HG02885 (cell line): Measurements from ENCODE around the gene TGM4.

ENCODE experiments used
- ATAC-seq: cut with Tn5 transposase; IDR thresholded peaks from one replicate; pipeline ENCODE4 v1.9.1; 2021; ENCODE audit warnings: mild to moderate bottlenecking; ENCODE audit not compliant: unreplicated experiment, poor library complexity

The TGM4 gene

DNA sequence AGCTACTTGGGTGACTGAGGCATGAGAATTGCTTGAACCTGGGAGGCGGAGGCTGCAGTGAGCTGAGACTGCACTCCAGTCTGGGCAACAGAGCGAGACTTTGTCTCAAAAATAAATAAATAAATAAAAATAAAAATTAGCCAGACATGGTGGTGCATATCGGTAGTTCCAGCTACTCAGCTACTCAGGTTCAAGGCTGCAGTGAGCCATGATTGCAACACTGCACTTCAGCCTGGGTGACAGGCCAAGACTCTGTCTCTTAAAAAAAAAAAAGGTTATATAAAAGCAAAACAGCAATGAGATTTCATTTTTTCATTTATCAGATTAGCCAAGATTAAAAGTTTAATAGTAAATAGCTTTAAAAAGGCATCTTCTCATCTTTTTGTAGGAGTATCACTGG lies 2.9 kb downstream of the TGM4 start:
- no peak for ATAC-seq

- ATAC-seq, result no peak
Measured at GRCh38 chr3:44880284-44880683, 5.9 kb downstream of the TGM4 start.

DNA sequence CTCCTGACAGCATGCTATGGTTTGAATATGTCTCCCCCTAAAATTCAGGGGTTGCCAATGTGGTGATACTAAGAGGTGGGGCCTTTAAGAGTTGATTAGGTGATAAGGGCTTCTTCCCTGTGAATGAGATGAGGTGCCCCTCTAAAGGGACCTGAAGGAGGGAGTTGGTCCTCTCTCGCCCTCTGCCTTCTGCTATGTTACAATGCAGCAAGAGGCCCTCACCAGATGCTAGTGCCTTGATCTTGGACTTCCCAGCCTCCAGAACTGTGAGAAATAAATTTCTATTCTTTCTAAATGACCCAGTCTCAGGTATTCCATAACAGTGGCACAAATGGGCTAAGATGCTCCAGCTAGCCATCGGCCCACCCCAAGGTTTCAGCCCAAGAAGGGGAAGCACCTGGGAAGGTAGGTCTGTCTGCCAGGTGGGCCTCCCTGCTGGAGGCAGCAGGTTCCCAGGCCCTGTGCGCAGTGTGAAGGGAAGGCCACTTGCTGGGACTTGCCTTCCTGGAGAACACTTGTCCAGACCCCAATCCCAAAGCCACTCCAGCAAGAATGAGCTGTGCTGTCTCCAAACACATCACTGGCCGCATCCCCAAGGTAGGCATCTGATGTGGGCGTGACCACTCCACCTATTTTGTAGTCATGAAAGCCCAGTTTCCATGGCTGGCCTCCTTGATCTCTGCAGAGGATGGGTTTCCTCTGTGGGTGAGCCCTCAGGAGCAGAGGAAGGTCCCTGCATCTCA lies 9.0 kb downstream of the TGM4 start:
- no peak for ATAC-seq

DNA sequence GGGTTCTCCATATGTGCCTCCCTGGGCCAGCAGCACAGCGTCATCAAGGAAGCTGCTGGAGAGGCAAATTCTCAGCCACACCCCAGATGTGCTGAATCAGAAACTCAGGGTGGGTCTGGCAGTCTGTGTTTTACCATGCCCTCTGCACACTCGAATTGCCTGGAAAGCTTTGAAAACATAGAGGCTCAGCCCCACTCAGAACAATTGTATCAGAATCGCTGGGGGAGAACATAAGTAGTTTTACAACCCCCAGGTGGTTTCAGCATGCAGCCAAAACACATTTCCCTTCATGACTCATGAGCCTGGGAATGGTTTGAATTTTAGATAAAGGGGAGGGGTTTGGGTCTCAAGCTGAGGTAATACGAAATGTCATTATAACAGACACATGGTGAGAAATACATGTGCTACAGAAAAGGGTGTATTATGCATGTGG lies 9.6 kb downstream of the TGM4 start:
- no peak for ATAC-seq

DNA sequence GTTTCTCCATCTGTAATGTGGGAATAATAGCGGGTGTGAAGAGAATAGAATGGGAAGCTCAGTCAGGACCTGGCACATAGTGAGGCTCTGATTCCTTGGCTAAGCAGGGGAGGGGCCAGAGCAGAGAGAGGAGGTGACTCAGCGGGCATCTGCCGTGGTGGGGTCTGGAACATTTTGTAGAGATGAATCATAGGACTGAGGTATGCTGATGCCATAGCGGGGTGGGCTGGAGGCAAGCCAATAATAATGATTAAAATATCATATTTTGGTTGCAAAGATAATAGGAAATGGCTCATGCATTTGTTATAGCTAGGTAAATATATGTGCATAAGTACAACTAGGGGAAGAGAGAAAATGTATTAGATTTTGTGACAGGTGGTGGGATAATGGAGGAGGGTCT lies 11.2 kb downstream of the TGM4 start:
- ATAC-seq, result no peak

- ATAC-seq, result no peak
Measured at GRCh38 chr3:44886561-44886960, 12.2 kb downstream of the TGM4 start.

DNA sequence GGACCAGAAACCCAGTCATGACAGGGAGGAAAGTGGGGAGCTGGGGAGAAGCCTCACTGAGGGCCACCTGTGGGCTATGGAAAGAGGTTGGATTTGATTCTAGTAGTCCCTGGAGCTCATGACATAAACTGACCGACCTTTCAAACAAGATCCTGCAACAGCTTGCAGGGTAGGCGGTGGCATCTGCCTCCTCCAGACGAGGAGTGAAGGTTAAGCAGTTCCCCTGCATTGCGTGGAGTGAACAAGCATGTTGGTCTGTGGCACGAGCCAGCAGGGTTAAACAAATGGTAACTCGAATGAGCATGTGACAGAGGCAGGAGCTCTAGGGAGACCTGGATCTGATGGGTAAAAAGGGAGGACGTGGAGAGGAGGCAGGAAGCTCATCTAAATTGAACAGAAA lies 12.7 kb downstream of the TGM4 start:
- ATAC-seq, result no peak

DNA sequence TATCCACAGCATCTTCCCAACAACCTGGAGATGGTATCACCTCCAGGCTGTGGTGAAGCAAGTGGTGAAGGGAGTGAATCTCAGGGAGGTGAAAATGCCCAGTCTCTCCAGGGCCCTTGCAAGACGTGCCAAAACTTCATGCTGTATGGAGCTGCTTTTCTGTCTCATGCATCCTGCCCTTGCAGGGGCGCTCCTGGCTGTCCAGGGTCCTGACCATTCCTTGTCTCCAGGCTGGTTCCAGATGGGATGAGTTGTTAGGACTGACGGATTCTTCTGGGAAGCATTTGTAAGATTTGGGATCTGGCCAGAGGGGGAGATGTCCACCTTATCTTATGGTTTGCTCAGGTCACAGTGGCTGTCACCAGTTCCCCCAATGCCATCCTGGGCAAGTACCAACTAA lies 15.8 kb downstream of the TGM4 start:
- ATAC-seq, result no peak

DNA sequence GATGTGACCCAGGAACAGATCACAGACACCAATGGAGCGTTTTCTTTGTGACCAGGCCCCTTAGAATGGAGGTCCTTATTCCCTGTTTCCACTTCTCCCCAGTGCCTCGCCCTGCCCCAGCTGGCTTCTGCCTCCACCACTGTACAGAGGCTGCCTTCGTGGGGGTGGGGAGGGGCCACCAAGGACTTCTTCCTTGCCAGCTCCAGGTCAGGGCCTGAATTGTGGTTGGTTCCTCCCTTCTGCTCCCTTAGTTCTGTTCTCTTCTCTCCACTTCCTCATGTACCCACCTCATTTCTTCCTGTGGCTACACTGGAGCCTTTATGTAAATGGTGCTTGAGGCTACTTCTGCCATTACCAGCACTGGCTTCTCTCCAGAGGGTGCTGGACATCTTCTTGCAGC lies 16.4 kb downstream of the TGM4 start:
- ATAC-seq, result no peak

DNA sequence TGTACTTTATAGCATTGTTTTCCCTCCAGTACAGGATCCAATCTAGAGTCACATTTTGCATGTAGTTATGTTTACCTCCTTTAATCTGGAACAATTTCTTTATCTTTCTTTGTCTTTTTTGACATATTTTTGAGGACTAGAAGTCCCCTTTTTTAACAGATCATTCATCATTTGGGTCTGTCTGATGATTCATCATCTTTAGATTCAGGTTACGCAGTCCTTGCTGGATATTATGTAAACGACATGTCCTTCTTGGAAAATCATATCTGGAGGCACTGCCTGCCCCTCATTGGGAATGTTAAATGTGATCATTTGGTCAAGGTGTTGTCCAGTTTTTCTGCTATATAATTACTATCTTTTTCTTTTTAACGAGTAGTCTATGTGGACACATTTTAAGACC lies 18.3 kb downstream of the TGM4 start:
- no peak for ATAC-seq

GRCh38 chr3:44893097-44893496 lies 18.7 kb downstream of the TGM4 start:
- no peak for ATAC-seq

DNA sequence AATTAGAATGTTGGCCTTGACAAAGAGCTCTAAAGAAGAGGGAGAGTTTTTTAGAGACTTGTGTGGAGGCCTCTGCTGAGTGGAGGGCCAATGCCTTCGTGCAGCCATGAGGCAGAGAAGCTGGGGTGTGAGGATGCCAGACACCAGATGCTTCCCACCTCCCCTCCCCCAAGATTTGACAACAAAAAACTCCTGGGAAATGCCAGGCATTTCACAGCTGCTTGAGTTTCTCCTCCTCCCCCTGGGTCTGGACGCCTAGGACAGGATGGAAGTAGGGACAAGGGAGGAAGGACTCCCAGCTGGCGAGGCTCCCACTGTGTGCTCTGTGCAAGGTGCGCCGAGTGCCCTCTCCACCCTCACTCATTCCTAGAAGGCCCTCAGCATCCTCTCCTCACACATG lies 20.1 kb downstream of the TGM4 start:
- no peak for ATAC-seq

- no peak for ATAC-seq
Measured at GRCh38 chr3:44896440-44896839, 22.0 kb downstream of the TGM4 start.

DNA sequence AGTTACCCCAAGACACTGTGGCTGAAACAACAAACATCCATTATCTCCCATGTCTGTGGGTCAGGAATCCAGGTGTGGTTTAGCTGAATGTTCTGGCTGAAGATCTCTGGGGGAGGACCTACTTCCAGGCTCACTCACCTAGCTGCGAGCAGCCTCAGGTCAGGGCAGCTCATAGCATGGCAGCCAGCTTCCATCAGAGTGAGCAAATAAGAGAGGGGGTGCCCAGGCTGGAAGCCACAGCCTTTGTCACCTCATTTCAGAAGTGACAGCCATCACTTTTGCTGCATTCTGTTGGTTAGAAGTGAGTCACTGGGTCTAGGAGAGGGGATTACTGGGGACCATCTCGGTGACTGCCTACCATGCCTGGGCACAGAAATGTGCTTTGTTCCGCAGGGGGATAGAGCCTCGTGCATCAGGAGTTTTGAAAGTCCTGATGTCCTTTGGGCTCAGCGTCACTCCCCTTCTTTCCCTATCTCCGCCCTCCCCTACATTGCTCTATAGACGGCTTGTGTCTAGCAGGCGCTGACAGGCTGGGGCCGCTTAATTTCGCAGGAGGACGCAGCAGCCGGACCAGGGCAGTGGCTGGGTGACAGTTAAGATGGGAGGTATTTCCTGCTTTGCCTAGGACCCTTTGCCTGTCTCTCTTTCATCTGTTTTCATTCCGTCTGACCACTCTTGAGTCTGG lies 25.4 kb downstream of the TGM4 start:
- ATAC-seq, result no peak

DNA sequence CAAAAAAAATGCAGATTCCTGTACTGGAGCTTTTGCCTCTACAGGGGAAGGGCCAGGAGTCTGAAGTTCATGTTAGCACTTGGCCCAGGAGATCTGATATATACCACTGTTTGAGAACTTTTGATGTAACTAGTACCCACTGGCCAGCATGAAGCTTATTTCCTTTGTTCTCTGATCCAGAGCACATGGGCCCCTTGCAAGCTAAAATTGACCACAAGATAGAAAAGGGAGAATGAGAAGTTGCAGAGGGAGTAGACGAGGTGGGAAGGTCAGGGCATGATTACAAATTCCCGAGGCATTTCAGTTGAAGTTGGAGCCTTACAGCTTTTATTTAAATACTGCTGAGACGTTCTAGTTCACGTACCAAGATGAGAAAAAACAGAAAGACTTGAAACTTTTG lies 28.2 kb downstream of the TGM4 start:
- ATAC-seq, result no peak

DNA sequence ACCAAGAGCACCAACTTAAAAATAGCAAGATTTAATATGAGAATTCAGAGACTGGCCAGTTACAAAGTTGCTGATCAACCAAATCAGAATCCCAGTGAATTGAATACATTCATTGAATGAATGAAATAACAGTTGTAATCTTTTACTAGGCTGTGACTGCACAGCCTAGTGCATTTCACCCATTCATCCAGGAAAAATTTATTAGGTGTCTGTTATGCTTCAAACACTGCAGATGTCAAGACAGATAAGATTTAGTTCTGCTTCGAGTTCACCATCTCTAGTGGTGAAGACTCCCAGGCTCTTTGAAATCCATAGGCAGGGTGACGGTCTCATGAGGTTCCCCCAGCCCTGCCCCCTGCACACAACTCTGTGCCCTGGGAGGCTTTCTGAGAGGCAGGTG lies 28.9 kb downstream of the TGM4 start:
- no peak for ATAC-seq

DNA sequence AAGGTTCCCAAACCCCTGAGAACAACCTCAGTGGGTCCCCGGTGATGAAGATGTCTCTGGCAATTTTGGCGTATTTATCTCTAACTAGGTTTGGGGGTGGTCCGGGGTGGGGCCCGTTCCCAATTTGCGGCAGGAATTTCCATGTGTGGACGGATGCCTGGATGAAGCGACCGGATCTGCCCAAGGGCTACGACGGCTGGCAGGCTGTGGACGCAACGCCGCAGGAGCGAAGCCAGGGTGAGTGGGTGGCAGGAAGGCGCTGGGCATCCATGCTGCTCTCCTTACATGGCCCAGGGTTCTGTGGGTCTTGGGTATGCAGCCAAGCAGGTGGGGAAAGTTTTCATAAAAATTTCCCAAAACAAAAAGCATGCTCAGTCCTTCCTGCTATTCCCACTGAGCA lies 29.3 kb downstream of the TGM4 start:
- no peak for ATAC-seq

- ATAC-seq, result no peak
Measured at GRCh38 chr3:44905446-44906157, 31.2 kb downstream of the TGM4 start.

- ATAC-seq, result no peak
Measured at GRCh38 chr3:44906997-44907396, 32.6 kb downstream of the TGM4 start.

GRCh38 chr3:44907612-44908011 lies 33.2 kb downstream of the TGM4 start:
- ATAC-seq, result no peak

DNA sequence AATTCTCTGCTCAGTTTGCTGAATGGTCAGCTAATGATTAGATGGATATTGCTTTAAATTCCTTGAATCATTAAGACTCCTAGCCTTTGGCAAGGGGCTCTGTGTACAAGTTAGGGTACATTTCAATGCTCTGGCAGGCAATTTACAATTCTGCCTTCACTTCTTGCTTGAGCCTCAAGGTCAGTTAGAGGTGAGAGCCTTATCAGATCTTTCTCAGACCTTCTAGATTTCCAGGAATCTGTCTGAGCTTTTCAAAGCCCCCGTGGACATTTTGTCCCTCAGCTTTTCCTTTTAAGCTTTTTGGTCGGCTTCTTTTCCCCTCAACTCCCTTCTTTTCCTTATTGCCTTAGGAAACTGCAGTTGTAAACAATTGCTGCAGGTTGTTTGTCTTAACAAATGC lies 34.7 kb downstream of the TGM4 start:
- no peak for ATAC-seq

DNA sequence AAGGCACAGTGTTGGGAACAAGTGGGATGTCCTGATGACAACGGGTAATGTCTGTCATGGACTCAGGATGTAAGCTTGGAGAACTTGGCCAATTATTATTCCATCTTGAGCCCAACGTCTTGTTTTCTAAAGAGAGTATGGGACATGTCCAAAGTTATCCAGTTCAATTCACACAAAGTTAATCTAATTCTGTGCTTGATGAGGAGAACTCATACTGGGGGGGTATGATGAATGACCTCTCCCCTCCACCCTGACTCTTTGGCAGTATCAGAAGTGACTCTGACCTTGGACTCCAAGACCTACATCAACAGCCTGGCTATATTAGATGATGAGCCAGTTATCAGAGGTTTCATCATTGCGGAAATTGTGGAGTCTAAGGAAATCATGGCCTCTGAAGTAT lies 36.3 kb downstream of the TGM4 start:
- ATAC-seq, result no peak
